Measurements from ENCODE around the gene GPS1. TPM values are rescaled to one million over a fixed set of nuclear protein-coding genes. Genes with fewer than 3 reads are reported as not detected.

GPS1 gene
- total RNA-seq, 1 donor from 2014 or later = 94.7 TPM

DNA sequence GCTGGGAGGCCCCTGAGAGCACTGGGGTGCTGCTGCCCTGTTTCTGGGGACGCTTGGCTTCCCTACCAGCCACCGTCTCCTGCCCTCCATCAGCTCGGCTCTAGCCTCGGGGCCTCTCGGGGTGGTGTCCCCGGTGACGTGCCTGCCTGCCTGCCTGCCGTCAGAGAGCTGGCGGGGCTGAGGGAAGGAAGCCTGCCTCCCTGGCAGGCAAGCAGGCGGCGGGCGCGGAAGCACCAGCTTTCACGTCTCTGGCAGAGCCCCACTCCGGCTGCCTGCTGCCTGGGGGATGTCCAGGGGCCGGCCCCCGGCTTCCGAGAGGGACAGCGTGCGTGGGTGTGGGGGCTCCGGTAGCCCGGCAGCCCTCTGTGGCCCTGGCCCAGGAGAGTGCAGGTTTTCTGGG, 38.4 kb upstream of the GPS1 start:
- ChIA-PET CTCF (no interaction called here), POLR2A (no interaction called here)
- Mint-ChIP-seq H3K4me1 (no peaks in the 10 kb centered on the region), H3K4me3 (no peak overlapping the region), H3K9me3 (no peaks in the 10 kb centered on the region), H3K27me3 (no peaks in the 10 kb centered on the region), H3K36me3 (ENCODE audit: low read depth) (no peaks in the 10 kb centered on the region), H3K27ac (no peak overlapping the region)
- ATAC-seq (ENCODE audit: low read depth) (no peak), DNase-seq (no peak)
- TF ChIP-seq, protein P1, sequence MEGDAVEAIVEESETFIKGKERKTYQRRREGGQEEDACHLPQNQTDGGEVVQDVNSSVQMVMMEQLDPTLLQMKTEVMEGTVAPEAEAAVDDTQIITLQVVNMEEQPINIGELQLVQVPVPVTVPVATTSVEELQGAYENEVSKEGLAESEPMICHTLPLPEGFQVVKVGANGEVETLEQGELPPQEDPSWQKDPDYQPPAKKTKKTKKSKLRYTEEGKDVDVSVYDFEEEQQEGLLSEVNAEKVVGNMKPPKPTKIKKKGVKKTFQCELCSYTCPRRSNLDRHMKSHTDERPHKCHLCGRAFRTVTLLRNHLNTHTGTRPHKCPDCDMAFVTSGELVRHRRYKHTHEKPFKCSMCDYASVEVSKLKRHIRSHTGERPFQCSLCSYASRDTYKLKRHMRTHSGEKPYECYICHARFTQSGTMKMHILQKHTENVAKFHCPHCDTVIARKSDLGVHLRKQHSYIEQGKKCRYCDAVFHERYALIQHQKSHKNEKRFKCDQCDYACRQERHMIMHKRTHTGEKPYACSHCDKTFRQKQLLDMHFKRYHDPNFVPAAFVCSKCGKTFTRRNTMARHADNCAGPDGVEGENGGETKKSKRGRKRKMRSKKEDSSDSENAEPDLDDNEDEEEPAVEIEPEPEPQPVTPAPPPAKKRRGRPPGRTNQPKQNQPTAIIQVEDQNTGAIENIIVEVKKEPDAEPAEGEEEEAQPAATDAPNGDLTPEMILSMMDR (IDR thresholded peaks at IDR 0.05) = no peak
- intact Hi-C loops (cut with micrococcal nuclease) = no loop called here

DNA sequence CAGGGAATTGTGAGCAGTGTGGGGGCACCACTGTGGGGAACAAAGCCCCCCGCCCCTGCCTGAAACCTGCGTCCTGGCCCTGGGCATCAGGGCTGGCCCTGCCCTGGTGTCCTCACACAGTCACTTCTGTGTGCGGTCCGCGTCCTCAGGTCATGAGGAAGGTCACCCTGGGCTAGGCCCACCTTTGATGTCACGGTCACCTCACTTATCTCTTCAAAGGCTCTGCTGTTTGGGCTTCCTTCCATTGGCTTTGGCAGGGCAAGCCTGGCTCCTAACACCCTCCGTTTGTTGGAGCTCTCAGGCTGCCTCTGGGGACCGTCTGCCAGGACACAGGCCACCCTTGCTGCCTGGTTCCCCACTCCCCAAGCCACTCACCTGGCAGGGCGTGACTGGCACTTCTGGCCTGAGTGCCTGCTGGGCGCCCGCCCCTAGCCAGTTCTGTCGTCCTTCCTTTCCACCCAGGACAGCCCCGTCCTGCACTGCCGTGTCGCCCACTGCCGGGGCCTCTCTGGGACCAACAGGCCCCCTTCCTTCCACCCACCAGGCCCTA, 37.9 kb upstream of the GPS1 start:
- H3K36me3 Mint-ChIP-seq (ENCODE audit: low read depth) = peaks cover 4% of the 10 kb centered on the region
- intact Hi-C loops (cut with micrococcal nuclease) = no loop called here
- H3K9me3 Mint-ChIP-seq = no peaks in the 10 kb centered on the region
- no peak overlapping the region for H3K4me3 Mint-ChIP-seq
- ChIA-PET CTCF (no interaction called here), POLR2A (no interaction called here)
- TF ChIP-seq, protein P1 (IDR thresholded peaks at IDR 0.05) = no peak
- no peaks in the 10 kb centered on the region for H3K27me3 Mint-ChIP-seq
- DNase-seq = no peak
- ATAC-seq (ENCODE audit: low read depth) = no peak
- H3K27ac Mint-ChIP-seq = no peak overlapping the region
- H3K4me1 Mint-ChIP-seq = no peaks in the 10 kb centered on the region

DNA sequence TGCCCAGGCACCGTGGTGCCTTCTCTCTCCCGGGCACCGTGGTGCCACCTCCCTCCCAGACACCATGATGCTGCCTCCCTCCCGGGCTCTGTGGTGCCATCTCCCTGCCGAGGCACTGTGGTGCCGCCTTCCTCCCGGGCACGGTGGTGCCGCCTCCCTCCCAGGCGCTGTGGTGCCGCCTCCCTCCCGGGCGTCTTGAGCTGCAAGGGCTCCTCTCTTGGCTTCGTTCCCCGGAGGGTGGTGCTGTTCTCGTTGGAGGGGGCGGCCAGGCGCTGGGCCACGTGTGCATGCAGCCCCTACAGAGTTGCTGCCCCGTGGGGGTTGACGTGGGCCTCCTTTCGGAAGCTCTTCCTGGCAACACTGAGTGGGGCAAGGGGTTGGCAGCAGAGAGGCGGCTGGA, 37.3 kb upstream of the GPS1 start:
- Mint-ChIP-seq H3K27ac (no peak overlapping the region), H3K27me3 (no peaks in the 10 kb centered on the region), H3K36me3 (ENCODE audit: low read depth) (peaks cover 4% of the 10 kb centered on the region), H3K9me3 (no peaks in the 10 kb centered on the region), H3K4me1 (no peaks in the 10 kb centered on the region), H3K4me3 (no peak overlapping the region)
- CTCF ChIA-PET = no interaction called here
- no peak for ATAC-seq (ENCODE audit: low read depth)
- POLR2A ChIA-PET = no interaction called here
- TF ChIP-seq, protein P1 (IDR thresholded peaks at IDR 0.05) = no peak
- DNase-seq = no peak
- intact Hi-C loops (cut with micrococcal nuclease) = no loop called here

DNA sequence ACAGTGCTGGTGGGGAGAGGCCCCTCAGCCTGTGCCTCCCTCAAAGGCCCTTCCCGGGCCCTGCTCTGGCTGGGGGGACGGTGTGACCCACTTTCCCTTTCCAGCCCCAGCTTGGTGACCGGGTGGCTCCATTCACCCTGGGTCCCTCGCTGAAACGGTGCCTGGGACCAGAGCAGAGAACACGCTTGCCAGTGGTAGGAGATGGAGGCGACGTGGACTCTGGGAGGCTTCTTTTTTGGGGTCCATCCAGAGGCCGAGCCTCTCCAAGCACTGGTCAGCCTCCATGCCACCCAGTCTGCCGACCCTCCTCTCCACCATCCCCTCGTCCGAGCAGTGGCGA, 36.8 kb upstream of the GPS1 start:
- ChIA-PET CTCF (no interaction called here), POLR2A (no interaction called here)
- intact Hi-C loops (cut with micrococcal nuclease) = no loop called here
- H3K27ac Mint-ChIP-seq = no peak overlapping the region
- H3K4me1 Mint-ChIP-seq = no peaks in the 10 kb centered on the region
- ATAC-seq (ENCODE audit: low read depth) (no peak), DNase-seq (no peak)
- no peak overlapping the region for H3K4me3 Mint-ChIP-seq
- H3K9me3 Mint-ChIP-seq = no peaks in the 10 kb centered on the region
- peaks cover 4% of the 10 kb centered on the region for H3K36me3 Mint-ChIP-seq (ENCODE audit: low read depth)
- TF ChIP-seq, protein P1 (IDR thresholded peaks at IDR 0.05) = no peak
- H3K27me3 Mint-ChIP-seq = no peaks in the 10 kb centered on the region

DNA sequence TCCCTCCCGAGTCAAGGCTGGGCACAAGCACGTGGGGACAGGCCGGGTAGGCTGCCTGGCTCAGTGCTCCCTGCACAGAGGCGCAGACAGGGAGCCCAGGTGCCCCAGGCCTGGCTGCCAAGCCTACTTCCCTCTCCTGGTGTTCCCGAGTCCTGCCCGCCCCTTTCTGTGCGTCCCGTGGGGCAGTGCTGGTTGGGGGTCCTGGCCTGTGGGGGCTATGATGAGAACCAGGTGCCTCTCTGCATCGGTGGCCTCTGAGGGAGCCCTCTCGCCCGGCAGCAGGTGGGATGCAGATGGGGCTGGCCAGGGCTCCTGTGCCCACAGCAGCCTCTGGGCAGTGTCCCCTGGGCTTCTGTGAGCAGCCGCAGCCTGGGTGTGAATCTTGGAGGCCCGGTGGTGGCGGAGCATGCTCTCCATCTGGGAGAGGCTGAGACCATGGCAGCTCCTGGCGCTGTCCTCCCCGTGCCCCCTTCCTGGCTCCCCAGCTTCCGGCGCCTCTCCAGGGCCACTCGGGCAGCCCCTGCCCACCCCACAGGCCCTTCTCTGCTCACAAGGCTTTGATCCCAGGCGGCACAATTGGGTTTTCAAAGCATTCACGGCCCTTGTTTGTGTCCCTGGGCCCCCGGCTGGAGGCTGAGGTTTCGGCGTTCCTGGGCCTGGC, 36.3 kb upstream of the GPS1 start:
- no peaks in the 10 kb centered on the region for H3K27me3 Mint-ChIP-seq
- no peaks in the 10 kb centered on the region for H3K9me3 Mint-ChIP-seq
- ChIA-PET POLR2A (no interaction called here), CTCF (no interaction called here)
- ATAC-seq (ENCODE audit: low read depth) = no peak
- TF ChIP-seq, protein P1 (IDR thresholded peaks at IDR 0.05) = no peak
- peaks cover 4% of the 10 kb centered on the region for H3K36me3 Mint-ChIP-seq (ENCODE audit: low read depth)
- DNase-seq = no peak
- H3K27ac Mint-ChIP-seq = no peak overlapping the region
- intact Hi-C loops (cut with micrococcal nuclease) = no loop called here
- H3K4me1 Mint-ChIP-seq = no peaks in the 10 kb centered on the region
- H3K4me3 Mint-ChIP-seq = no peak overlapping the region

All from activated B cell treated with CpG ODN at 0.5 μM for 24 hours (primary cell).